ENCODE data around the gene GSG1L. TPM values are rescaled to one million over a fixed set of nuclear protein-coding genes. Genes with fewer than 3 reads are reported as not detected.

The GSG1L gene
- total and polyA plus RNA-seq, 2 of the 13 experiments (the other 11 are each of a cell fraction or from before 2014, with no cell fraction given), result not detected

DNA sequence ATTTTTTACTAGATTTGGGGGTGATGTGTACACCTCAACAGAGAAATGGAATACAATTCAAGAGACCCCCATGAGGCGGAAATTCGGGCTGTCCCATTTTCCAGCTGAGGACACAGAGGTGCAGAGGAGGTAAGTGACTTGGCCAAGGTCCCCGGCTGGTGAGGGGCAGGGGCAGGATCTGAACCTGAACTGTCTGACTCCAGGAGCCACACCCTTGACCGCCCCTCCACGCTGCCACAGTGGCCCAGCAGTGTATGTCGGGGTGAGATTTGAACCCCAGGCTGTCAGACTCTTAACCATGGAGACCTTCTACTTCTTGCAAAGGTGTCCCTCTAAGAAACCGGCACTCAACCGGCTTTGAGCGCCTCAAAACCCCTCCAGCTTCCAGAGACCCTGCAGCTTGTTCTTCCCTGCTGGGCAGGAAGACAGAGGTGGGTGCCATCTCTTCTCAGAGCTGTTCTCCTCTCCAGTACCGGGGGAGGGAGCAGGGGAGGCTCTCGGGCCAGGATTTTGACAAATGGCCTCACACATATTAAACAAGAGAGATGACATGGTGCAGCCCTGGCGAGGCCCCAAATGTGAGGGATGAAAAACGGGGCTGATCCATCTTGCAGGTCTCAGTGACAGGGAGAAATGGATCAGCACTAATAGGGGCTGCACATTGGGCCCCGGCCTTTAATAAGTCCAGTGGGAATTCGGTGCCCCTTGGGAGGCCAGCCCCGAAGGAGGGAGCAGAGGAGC lies 222.3 kb downstream of the GSG1L start:
- peaks cover 5 to 35% of the 10 kb centered on the region in 2 experiments; a peak in 3 of 5 replicates for H3K27me3 ChIP-seq (ENCODE audit: control insufficient read depth in 1 of 2, insufficient read depth in 2 of 2, low read length in 2 of 2)
- CTCF ChIA-PET (ENCODE audit: low intra/inter-chr PET ratio, low total read pairs), result no interaction called here
- no peak for DNase-seq (ENCODE audit: low spot score)
- no peak overlapping the region for H3K4me2 ChIP-seq (ENCODE audit: low read depth, low read length)
- intact Hi-C loops (cut with micrococcal nuclease; ENCODE audit: unreplicated experiment), result no loop called here
- no peaks in the 10 kb centered on the region for H3K36me3 ChIP-seq (replicated peaks in 1 of 2; ENCODE audit: control insufficient read depth in 1 of 2, insufficient read depth in 2 of 2, low read length in 2 of 2)
- WGBS (ENCODE audit: low lambda C conversion rate), result 10% methylated on average over 15 of the region's 16 CpGs
- in situ Hi-C loops (cut with HindIII; ENCODE audit: extremely low pct_ligation_motif_present, low pct_unique_long_range_greater_than_20kb), result no loop called here
- no peak overlapping the region for H3K9ac ChIP-seq (ENCODE audit: insufficient read depth, low read depth, low read length)
- H4K20me1 ChIP-seq (ENCODE audit: insufficient read depth, low read length), result no peaks in the 10 kb centered on the region
- BruUV-seq (replicated peaks), result no TSS peak
- no peak overlapping the region for H2AFZ ChIP-seq (ENCODE audit: low read length)
- POLR2A ChIA-PET, result no interaction called here
- no peaks in the 10 kb centered on the region; the same call in 1 of the 2 replicates for H3K9me3 ChIP-seq (ENCODE audit: low read length)
- H3K4me1 ChIP-seq (ENCODE audit: insufficient read depth, low read length), result no peaks in the 10 kb centered on the region
- TF ChIP-seq SUZ12 (IDR thresholded peaks at IDR 0.05; ENCODE audit: low read depth, low read length) (no peak), MAFF (IDR thresholded peaks at IDR 0.05; ENCODE audit: low read depth, low read length) (no peak), ZEB1 (IDR thresholded peaks at IDR 0.05; ENCODE audit: insufficient replicate concordance, low read depth) (no peak), ZNF10 (CRISPR knock-in tag; IDR thresholded peaks at IDR 0.05; ENCODE audit: borderline replicate concordance, low read depth) (no peak)
- H3K79me2 ChIP-seq (ENCODE audit: insufficient read depth, low read length), result no peaks in the 10 kb centered on the region
- H3K4me3 ChIP-seq (replicated peaks in 1 of 3; ENCODE audit: insufficient read depth in 1 of 3, low read depth in 2 of 3, low read length in 3 of 3), result no peak overlapping the region
- no peak overlapping the region for H3K27ac ChIP-seq (ENCODE audit: extremely low read length, insufficient read depth, low read length)
- FAIRE-seq, result no peak
- no peak for ATAC-seq

GRCh38 chr16:27840311-27841060 lies 223.0 kb downstream of the GSG1L start:
- ATAC-seq (no peak), FAIRE-seq (no peak), DNase-seq (ENCODE audit: low spot score) (no peak)
- no peak overlapping the region for H3K4me3 ChIP-seq (replicated peaks in 1 of 3; ENCODE audit: insufficient read depth in 1 of 3, low read depth in 2 of 3, low read length in 3 of 3)
- POLR2A ChIA-PET, result no interaction called here
- BruUV-seq (replicated peaks), result no TSS peak
- H4K20me1 ChIP-seq (ENCODE audit: insufficient read depth, low read length), result no peaks in the 10 kb centered on the region
- in situ Hi-C loops (cut with HindIII; ENCODE audit: extremely low pct_ligation_motif_present, low pct_unique_long_range_greater_than_20kb), result no loop called here
- H3K27me3 ChIP-seq (ENCODE audit: control insufficient read depth in 1 of 2, insufficient read depth in 2 of 2, low read length in 2 of 2), result peaks cover 5 to 31% of the 10 kb centered on the region in 2 experiments; a peak in 3 of 5 replicates
- CTCF ChIA-PET (ENCODE audit: low intra/inter-chr PET ratio, low total read pairs), result no interaction called here
- no peaks in the 10 kb centered on the region for H3K4me1 ChIP-seq (ENCODE audit: insufficient read depth, low read length)
- no peaks in the 10 kb centered on the region for H3K79me2 ChIP-seq (ENCODE audit: insufficient read depth, low read length)
- WGBS (ENCODE audit: low lambda C conversion rate), result 33% methylated on average over 18 of the region's 18 CpGs
- no peak for TF ChIP-seq TCF7 (IDR thresholded peaks at IDR 0.05; ENCODE audit: low read depth)
- TF ChIP-seq ZNF33A (CRISPR knock-in tag; IDR thresholded peaks at IDR 0.05; ENCODE audit: borderline replicate concordance), result no peak
- no peak for TF ChIP-seq ZNF138 (CRISPR knock-in tag; IDR thresholded peaks at IDR 0.05; ENCODE audit: low read depth)
- no peak for TF ChIP-seq ZNF713 (CRISPR knock-in tag; IDR thresholded peaks at IDR 0.05)
- TF ChIP-seq DMTF1 (CRISPR knock-in tag; IDR thresholded peaks at IDR 0.05), result no peak
- TF ChIP-seq ZNF558 (CRISPR knock-in tag; IDR thresholded peaks at IDR 0.05; ENCODE audit: borderline replicate concordance), result no peak
- TF ChIP-seq ZNF30 (CRISPR knock-in tag; IDR thresholded peaks at IDR 0.05), result no peak
- no peak for TF ChIP-seq NBN (conservative IDR thresholded peaks at IDR 0.05)
- TF ChIP-seq, protein P1, sequence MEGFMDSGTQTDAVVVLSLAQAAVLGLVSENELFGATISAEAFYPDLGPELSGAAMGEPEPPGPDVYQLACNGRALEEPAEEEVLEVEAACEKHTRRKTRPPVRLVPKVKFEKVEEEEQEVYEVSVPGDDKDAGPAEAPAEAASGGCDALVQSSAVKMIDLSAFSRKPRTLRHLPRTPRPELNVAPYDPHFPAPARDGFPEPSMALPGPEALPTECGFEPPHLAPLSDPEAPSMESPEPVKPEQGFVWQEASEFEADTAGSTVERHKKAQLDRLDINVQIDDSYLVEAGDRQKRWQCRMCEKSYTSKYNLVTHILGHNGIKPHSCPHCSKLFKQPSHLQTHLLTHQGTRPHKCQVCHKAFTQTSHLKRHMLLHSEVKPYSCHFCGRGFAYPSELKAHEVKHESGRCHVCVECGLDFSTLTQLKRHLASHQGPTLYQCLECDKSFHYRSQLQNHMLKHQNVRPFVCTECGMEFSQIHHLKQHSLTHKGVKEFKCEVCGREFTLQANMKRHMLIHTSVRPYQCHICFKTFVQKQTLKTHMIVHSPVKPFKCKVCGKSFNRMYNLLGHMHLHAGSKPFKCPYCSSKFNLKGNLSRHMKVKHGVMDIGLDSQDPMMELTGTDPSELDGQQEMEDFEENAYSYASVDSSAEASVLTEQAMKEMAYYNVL (CRISPR knock-in tag; IDR thresholded peaks at IDR 0.05; ENCODE audit: borderline replicate concordance), result no peak
- no peak overlapping the region for H3K9ac ChIP-seq (ENCODE audit: insufficient read depth, low read depth, low read length)
- H3K4me2 ChIP-seq (ENCODE audit: low read depth, low read length), result no peak overlapping the region
- no peaks in the 10 kb centered on the region for H3K9me3 ChIP-seq (ENCODE audit: low read length)
- H2AFZ ChIP-seq (ENCODE audit: low read length), result no peak overlapping the region
- intact Hi-C loops (cut with micrococcal nuclease; ENCODE audit: unreplicated experiment), result no loop called here
- no peak overlapping the region for H3K27ac ChIP-seq (ENCODE audit: extremely low read length, insufficient read depth, low read length)
- H3K36me3 ChIP-seq (replicated peaks in 1 of 2; ENCODE audit: control insufficient read depth in 1 of 2, insufficient read depth in 2 of 2, low read length in 2 of 2), result no peaks in the 10 kb centered on the region

All from HepG2 (cell line).